PC-9 (cell line): ENCODE results near the gene CASP8AP2. TPM values are rescaled to one million over a fixed set of nuclear protein-coding genes. Genes with fewer than 3 reads are reported as not detected.
"Not testable (repeated sequence)": the region's sequence is repeated elsewhere in the genome, so short reads cannot be mapped to it uniquely, and the experiment has no call there.

Experiments
- Bru-seq: library from RNA; stranded (reverse); fragments of 400-500 nt; gene quantifications from one replicate; lab custom pipeline; 2021; lab: Mats Ljungman, UMichigan
- BruChase-seq, 2 experiments: library from RNA; stranded (reverse); fragments of 400-500 nt; gene quantifications; one replicate each; lab custom pipeline; 2021; lab: Mats Ljungman, UMichigan
- BruUV-seq: library from RNA; stranded (reverse); fragments of 400-500 nt; replicated peaks from 2 replicates; lab custom pipeline; 2021; lab: Mats Ljungman, UMichigan
- CTCF ChIA-PET: fragments of 300-600 bp; sonication (Branson Sonifier 250); formaldehyde crosslinking; loops from one replicate; lab custom pipeline; 2022; ENCODE audit warnings: antibody characterized with exemption; lab: Charles Lee
- POLR2A ChIA-PET: fragments of 300-600 bp; sonication (Branson Sonifier 250); formaldehyde crosslinking; loops from one replicate; lab custom pipeline; 2022; ENCODE audit warnings: antibody characterized with exemption; ENCODE audit not compliant: unreplicated experiment; lab: Charles Lee
- DNase-seq, 2 experiments: peaks; one replicate each; pipeline versions ENCODE4 v3.0.0 to v3.0.0-alpha.2; 2015 to 2022; ENCODE audit warnings: mixed read lengths in 1 of 2
- H2AFZ ChIP-seq: fragments of 200-600 bp; sonication (generic); 2 replicates; pipeline ENCODE4 v1.8.1; 2017; ENCODE audit warnings: antibody characterized with exemption
- H3F3A ChIP-seq: fragments of 200-600 bp; sonication (generic); 2 replicates; pipeline ENCODE4 v1.8.1; 2017; ENCODE audit warnings: antibody characterized with exemption, mild to moderate bottlenecking, low read depth; ENCODE audit not compliant: insufficient read depth
- H3K27ac ChIP-seq: fragments of 200-600 bp; sonication (generic); 2 replicates; pipeline ENCODE4 v1.6.1; 2016; ENCODE audit warnings: mixed run types
- H3K27me3 ChIP-seq: fragments of 200-600 bp; sonication (generic); 2 replicates; pipeline ENCODE4 v1.6.1; 2016; ENCODE audit warnings: low read depth, mixed run types; ENCODE audit not compliant: insufficient read depth
- H3K36me3 ChIP-seq: fragments of 200-600 bp; sonication (generic); 2 replicates; pipeline ENCODE4 v1.6.1; 2016; ENCODE audit warnings: low read depth, mixed run types
- H3K4me1 ChIP-seq: fragments of 200-600 bp; sonication (generic); replicated peaks from 2 replicates; pipeline ENCODE4 v1.6.1; 2016; ENCODE audit warnings: mixed run types; ENCODE audit not compliant: insufficient read depth
- H3K4me2 ChIP-seq: fragments of 200-600 bp; sonication (generic); 2 replicates; pipeline ENCODE4 v1.6.1; 2017; ENCODE audit warnings: mixed run types
- H3K4me3 ChIP-seq: fragments of 200-600 bp; sonication (generic); 2 replicates; pipeline ENCODE4 v1.6.1; 2016; ENCODE audit warnings: mixed run types
- H3K79me2 ChIP-seq: fragments of 200-600 bp; sonication (generic); 2 replicates; pipeline ENCODE4 v1.6.1; 2017; ENCODE audit warnings: low read depth, mixed run types
- H3K9me2 ChIP-seq: fragments of 200-600 bp; sonication (generic); 2 replicates; pipeline ENCODE4 v1.8.1; 2017; ENCODE audit warnings: mild to moderate bottlenecking; ENCODE audit not compliant: insufficient read depth
- H3K9me3 ChIP-seq: fragments of 200-600 bp; sonication (generic); 2 replicates; pipeline ENCODE4 v1.8.1; 2016; ENCODE audit warnings: low read depth; ENCODE audit not compliant: insufficient read depth
- H4K20me1 ChIP-seq: fragments of 200-600 bp; sonication (generic); 2 replicates; pipeline ENCODE4 v1.8.1; 2017; ENCODE audit not compliant: insufficient read depth
- CTCF ChIP-seq: fragments of 200-600 bp; sonication (generic); conservative IDR thresholded peaks from 2 replicates; pipeline ENCODE4 v1.6.1; 2017; ENCODE audit warnings: mixed run types, antibody characterized with exemption, mild to moderate bottlenecking, moderate library complexity
- EZH2 ChIP-seq: fragments of 200-600 bp; sonication (generic); IDR thresholded peaks from 2 replicates; pipeline ENCODE4 v1.8.0; 2017; ENCODE audit warnings: antibody characterized with exemption, low read depth
- intact Hi-C: fragments of 100-400 bp; cut with micrococcal nuclease; formaldehyde crosslinking; loops from one replicate; pipeline ENCODE4 v1.10.0; 2022; ENCODE audit not compliant: unreplicated experiment
- long read RNA-seq: library from polyadenylated mRNA; stranded (forward); transcript quantifications from one replicate; pipeline ENCODE4 v2.0.0, GENCODE V29; 2022
- total RNA-seq: library from RNA; stranded (reverse); gene quantifications from 2 replicates; pipeline ENCODE4 v1.2.3, GENCODE V29; 2021

The CASP8AP2 gene
- total RNA-seq (14.7 and 17.4 TPM in 2 replicates), Bru-seq, nascent RNA (percentile 79 among the genes with signal in this experiment), BruChase-seq, experiment 1, labeled RNA remaining after a 2-hour chase (percentile 83 among the genes with signal in this experiment), BruChase-seq, experiment 2, labeled RNA remaining after a 6-hour chase (percentile 77 among the genes with signal in this experiment)
- long read RNA-seq, partial matches to known transcripts: 1 of 4 reads
- long read RNA-seq, other reads (novel, unspliced or antisense): 3 of 4 reads

GRCh38 chr6:89829472-89830169, at the start of gene CASP8AP2:
Gene CASP8AP2 (plus strand): TSS chr6:89829880.
- H3F3A ChIP-seq: no peaks in the 10 kb centered on the region

GRCh38 chr6:89781070-89782034, 48.3 kb upstream of the CASP8AP2 start:
- no TSS peak for BruUV-seq
- H3K27ac ChIP-seq: no peak overlapping the region
- H3K36me3 ChIP-seq: 0 out of 2 replicates have a peak, but pooled peaks cover 5% of the 10 kb centered on the region
- no peak overlapping the region for H3K4me2 ChIP-seq
- no peaks in the 10 kb centered on the region for H3F3A ChIP-seq
- no peaks in the 10 kb centered on the region for H3K27me3 ChIP-seq
- no peak overlapping the region for H2AFZ ChIP-seq
- no peak for DNase-seq
- intact Hi-C loops: no loop called here
- TF ChIP-seq EZH2 (no peak), CTCF (no peak)
- CTCF ChIA-PET: no interaction called here
- POLR2A ChIA-PET: no interaction called here
- H3K79me2 ChIP-seq: no peaks in the 10 kb centered on the region
- no peaks in the 10 kb centered on the region for H3K9me3 ChIP-seq
- no peaks in the 10 kb centered on the region for H4K20me1 ChIP-seq
- H3K9me2 ChIP-seq: no peaks in the 10 kb centered on the region
- no peak overlapping the region for H3K4me3 ChIP-seq
- H3K4me1 ChIP-seq: no peaks in the 10 kb centered on the region

More at GRCh38 chr6:89829472-89830169, at the start of gene CASP8AP2:
- no peaks in the 10 kb centered on the region for H3K27me3 ChIP-seq
- peak within 1 kb of the TSS; percentile 98 for H2AFZ ChIP-seq
- no peaks in the 10 kb centered on the region for H3K9me3 ChIP-seq
- peak within 1 kb of the TSS; percentile 89 for H3K4me2 ChIP-seq
- H3K9me2 ChIP-seq: no peaks in the 10 kb centered on the region
- peak within 1 kb of the TSS; percentile 47 for H3K27ac ChIP-seq
- H3K4me1 ChIP-seq: 0 out of 2 replicates have a peak, but pooled peaks cover 3% of the 10 kb centered on the region
- POLR2A ChIA-PET: interaction anchor here (0.6 to 0.9 kb wide), 3 partner anchors 10 to 673 kb away, joined by 3 to 18 read pairs (median 3); partner anchors contain the start of gene MDN1
- H3K36me3 ChIP-seq: no peaks in the 10 kb centered on the region
- no TSS peak for BruUV-seq
- peaks cover 19% of the 10 kb centered on the region for H3K79me2 ChIP-seq
- intact Hi-C loops: loop anchor here (1.0 to 10.0 kb wide), 2 partner anchors 10 to 575 kb away; partner anchors contain the start of gene MDN1
- peak; percentile 93 to 95 for DNase-seq
- H3K4me3 ChIP-seq: peak within 1 kb of the TSS; percentile 74
- no peaks in the 10 kb centered on the region for H4K20me1 ChIP-seq
- CTCF ChIA-PET: interaction anchor here (0.6 to 1.3 kb wide), 2 partner anchors 9 to 847 kb away, joined by 3 to 7 read pairs; partner anchors contain the start of gene MDN1
- TF ChIP-seq EZH2 (no peak), CTCF (no peak)

- H3K36me3 ChIP-seq: 0 out of 2 replicates have a peak, but pooled peaks cover 5% of the 10 kb centered on the region
- CTCF ChIA-PET: no interaction called here
- BruUV-seq: no TSS peak
These were observed 47.5 kb upstream of the CASP8AP2 start for GRCh38 chr6:89782222-89782621.

GRCh38 chr6:89783293-89783692, 46.4 kb upstream of the CASP8AP2 start:
- H3K27ac ChIP-seq, H3K36me3 ChIP-seq, H3K4me3 ChIP-seq, H3K79me2 ChIP-seq, DNase-seq, H3K27me3 ChIP-seq, POLR2A ChIA-PET, CTCF ChIA-PET, H4K20me1 ChIP-seq, H3F3A ChIP-seq, BruUV-seq, H3K9me3 ChIP-seq, H2AFZ ChIP-seq, H3K4me1 ChIP-seq, H3K4me2 ChIP-seq, intact Hi-C loops, H3K9me2 ChIP-seq: not testable (repeated sequence)

More at GRCh38 chr6:89782222-89782621, 47.5 kb upstream of the CASP8AP2 start:
- POLR2A ChIA-PET: no interaction called here
- DNase-seq: no peak
- no peak overlapping the region for H3K4me2 ChIP-seq
- H3F3A ChIP-seq: no peaks in the 10 kb centered on the region
- H3K27me3 ChIP-seq: no peaks in the 10 kb centered on the region
- intact Hi-C loops: no loop called here
- H3K9me2 ChIP-seq: no peaks in the 10 kb centered on the region
- H3K79me2 ChIP-seq: no peaks in the 10 kb centered on the region
- H3K9me3 ChIP-seq: no peaks in the 10 kb centered on the region
- no peak overlapping the region for H3K27ac ChIP-seq
- no peaks in the 10 kb centered on the region for H4K20me1 ChIP-seq
- TF ChIP-seq EZH2 (no peak), CTCF (no peak)
- H2AFZ ChIP-seq: no peak overlapping the region
- H3K4me3 ChIP-seq: no peak overlapping the region
- H3K4me1 ChIP-seq: no peaks in the 10 kb centered on the region
